AML-193 (cell line): Measurements from ENCODE around the gene CPB2.
A peak's percentile ranks its signal among the peaks of the same experiment; 100 is the strongest.

Experiments used
- DNase-seq, 2 experiments: peaks; one replicate each; lab custom pipeline; 2025; lab: John Stamatoyannopoulos, UW

CPB2 gene

GRCh38 chr13:46126552-46127357, 21.9 kb upstream of the CPB2 start:
- peak; percentile 82 to 83 for DNase-seq

DNA sequence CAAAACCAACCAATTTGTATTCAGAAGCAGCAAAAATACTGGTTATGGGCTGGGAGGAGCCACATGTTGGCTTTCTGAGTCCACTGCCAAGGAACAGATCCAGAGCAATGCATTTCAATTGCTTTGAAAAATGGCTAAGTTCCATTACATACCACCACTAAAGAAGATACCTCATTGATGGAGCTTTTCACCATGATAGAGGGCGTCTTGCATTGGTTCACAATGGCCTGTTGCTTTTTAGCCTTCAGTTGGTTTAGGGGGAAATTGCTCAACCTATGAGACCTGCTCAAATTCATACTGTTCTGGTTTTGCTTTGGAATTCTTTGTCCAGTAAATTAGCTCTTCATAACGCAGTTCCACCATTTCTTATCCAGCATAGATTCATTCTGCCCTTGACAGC, 21.2 kb upstream of the CPB2 start:
- peak in 1 of 2 experiments; percentile 17 for DNase-seq

- peak; percentile 24 to 26 for DNase-seq
Observed at GRCh38 chr13:46124967-46125933, 20.4 kb upstream of the CPB2 start.

- no peak for DNase-seq
Observed at GRCh38 chr13:46124531-46124966, 19.7 kb upstream of the CPB2 start.

DNA sequence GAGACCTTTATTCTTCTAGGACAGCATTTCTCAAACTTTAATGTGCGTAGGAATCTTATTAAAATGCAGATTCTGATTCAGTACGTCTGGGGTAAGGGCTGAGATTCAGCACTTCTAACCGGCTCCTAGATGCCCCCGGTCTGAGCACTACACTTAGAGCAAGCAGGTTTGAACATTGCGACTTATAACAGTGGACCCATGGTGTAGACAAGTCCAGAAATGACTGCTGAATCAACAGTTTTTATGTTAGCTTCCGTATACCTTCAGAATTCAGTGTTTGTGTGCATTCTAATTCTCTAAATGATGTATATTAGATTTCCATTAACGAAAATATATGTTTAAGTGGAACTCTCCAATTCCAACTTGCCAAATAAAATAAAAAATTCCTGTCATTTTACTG, 17.5 kb upstream of the CPB2 start:
- DNase-seq: no peak

DNA sequence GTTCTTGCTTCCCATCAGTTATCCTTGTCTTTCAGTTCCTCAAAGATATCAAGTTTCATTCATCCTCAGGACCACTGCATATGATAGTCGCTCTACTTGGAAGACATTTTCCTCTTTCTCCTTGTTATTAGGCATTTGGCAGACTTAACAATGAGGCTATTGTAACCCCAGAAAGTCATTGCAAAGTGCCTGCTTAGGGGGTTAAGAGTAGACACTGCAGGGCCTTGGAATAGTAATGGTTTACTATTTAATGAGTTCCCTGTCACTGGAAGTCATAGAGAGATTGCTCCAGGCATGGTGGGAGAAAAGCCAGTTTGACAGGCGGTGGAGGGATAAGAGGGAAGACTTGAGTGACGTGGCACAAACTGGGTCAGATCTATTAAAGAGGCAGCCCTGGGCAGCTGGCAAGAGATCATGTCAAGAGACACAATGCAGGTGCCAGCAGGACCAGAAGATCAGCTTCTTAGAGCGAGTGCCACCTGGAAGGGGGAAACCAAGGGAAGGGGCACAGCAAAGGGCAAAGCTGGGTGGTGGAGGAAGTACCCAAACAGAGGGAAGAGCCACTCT, 16.8 kb upstream of the CPB2 start:
- no peak for DNase-seq

- DNase-seq: no peak
Observed at GRCh38 chr13:46121033-46121432, 16.2 kb upstream of the CPB2 start.

DNA sequence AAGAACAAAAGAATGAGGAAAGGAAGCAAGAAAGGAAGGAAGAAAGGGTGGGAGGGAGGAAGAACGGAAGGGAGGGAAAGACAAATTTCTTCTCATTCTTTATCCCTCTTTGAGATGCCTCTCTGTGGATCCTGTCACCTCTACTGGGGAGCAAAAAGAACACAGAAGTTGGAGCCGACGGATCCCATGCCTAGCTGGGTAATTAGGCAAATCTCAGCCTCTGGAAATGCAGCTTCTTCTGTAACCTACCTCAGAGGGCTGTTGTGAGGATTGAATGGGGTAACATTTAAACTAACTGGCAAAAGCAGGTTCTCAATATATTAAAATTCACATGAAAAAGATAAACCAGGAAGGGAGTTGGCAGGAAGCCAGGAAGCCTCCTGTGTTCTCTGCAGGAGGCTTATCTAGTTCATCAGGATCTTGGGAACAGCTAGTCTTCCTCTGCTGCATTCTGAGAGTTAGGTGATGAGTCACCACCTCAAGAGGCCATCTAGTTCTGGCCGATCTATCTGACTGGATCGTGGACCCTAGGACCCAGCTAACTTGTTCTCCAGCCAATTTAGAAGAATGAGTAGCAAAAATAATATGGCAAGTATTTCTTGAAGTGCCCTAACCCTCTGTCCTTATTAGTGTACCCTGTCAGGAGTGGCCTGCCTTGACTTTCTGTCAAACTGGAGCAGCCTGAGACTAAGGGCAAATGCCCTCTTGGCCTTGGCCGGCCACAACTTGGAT, 15.2 kb upstream of the CPB2 start:
- no peak for DNase-seq

GRCh38 chr13:46116653-46117502, 12.0 kb upstream of the CPB2 start:
- DNase-seq: no peak

DNA sequence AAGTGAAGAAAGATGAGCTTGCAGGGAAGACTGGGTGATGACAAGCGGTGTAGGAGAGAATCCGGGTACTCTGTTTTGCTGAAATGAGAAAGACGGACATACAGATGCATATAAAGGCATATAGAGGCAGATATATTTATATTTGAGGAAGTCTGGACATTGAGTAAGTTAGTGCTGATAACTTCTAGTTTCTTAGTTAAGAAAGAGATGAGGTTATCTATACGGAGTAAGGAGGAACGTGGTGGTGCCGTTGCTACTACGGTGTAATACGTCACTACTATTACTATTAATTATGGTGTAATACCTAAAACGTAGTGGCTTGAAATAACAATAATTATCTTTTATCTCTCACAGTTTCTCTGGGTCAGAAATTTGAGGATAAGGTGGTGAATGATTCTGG, 9.8 kb upstream of the CPB2 start:
- no peak for DNase-seq

- DNase-seq: no peak
Observed at GRCh38 chr13:46113596-46113995, 8.8 kb upstream of the CPB2 start.

GRCh38 chr13:46111151-46111550, 6.3 kb upstream of the CPB2 start:
- no peak for DNase-seq

DNA sequence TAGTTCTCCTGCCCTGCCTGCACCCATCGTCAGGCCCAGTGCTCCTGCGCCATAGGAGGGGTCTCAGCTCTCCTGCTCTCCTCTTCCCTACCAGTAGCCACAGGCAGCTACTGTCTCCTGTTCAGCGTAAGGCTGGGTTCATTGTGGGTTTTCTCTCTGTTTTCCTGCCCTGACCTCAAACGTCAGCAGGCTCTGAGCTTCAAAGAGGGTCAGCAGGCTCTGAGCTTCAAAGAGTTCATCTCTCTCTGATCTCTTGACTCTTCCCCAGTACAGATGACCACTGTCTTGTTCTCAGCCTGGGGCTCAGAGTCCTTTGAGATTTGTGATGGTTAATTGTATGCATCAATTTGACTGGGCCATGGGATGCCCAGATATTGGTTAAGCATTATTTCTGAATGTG, 4.6 kb upstream of the CPB2 start:
- no peak for DNase-seq

DNA sequence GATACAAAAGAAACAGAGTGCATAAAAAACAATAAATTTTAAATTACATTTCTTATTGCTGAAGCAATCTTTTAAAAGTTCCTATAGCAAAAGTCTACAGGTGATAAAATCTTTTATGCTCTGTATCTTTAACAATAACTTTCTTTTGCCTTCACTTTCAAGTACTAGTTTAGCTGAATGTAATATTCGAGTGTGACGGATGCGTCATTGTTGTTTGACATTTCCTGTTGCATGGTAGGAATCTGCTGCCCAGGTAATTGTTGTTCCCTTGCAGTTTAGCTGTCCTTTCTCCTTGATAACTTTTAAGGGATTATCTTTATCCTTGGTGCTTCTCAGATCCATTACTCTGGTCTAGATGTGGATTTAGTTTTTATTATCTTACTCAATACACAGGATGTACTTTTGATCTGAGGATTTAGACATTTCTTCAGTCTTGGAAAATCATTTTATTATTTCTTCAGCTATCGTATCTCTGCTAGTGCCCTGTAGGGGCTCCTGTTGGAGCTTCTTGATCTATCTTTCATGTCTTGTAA, 2.1 kb upstream of the CPB2 start:
- no peak for DNase-seq

- no peak for DNase-seq
Observed at GRCh38 chr13:46103037-46103436, 1.8 kb downstream of the CPB2 start.

DNA sequence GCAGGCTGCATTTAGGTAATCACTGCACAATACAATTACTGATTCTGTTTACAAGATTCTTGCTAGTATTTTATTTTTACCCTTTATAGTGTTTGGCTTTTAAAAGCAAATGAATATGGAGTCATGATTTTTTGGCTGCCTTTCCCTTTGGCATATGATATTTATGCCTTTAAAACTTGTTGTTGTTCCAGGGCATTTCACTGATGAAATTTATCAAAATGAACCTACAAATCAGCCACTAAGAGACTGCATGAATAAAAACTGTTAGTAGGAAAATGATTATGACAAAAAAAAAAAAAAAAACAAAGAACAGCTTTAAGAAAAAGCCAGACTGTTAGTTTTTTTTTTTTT, 2.6 kb downstream of the CPB2 start:
- DNase-seq: no peak

GRCh38 chr13:46101484-46102254, 3.2 kb downstream of the CPB2 start:
- peak; percentile 37 to 44 for DNase-seq

- DNase-seq: no peak
Observed at GRCh38 chr13:46101002-46101401, 3.8 kb downstream of the CPB2 start.

GRCh38 chr13:46100191-46100815, 4.5 kb downstream of the CPB2 start:
- DNase-seq: no peak

GRCh38 chr13:46097663-46098062, 7.2 kb downstream of the CPB2 start:
- DNase-seq: no peak
